Breast epithelium (tissue), 4 donors: Measurements from ENCODE around the gene AGAP3. TPM values are rescaled to one million over a fixed set of nuclear protein-coding genes. Genes with fewer than 3 reads are reported as not detected.

Experiments
- DNase-seq, 2 donors: peaks; one replicate each; pipeline ENCODE4 v3.0.0-alpha.2; 2019; ENCODE audit warnings: low spot score in 2 of 2
- H3K27ac ChIP-seq, 2 donors: fragments of 200-600 bp; sonication (generic) in 1 of 2; one replicate each; pipeline ENCODE4 v1.5.1; 2016 to 2019; ENCODE audit warnings: mild to moderate bottlenecking in 1 of 2
- H3K27me3 ChIP-seq, 2 donors: fragments of 200-600 bp; sonication (generic) in 1 of 2; one replicate each; pipeline versions ENCODE4 v1.5.1 to v1.6.0; 2017 to 2019; ENCODE audit warnings: control low read depth in 1 of 2, mild to moderate bottlenecking in 1 of 2
- H3K36me3 ChIP-seq: fragments of 200-600 bp; one replicate; pipeline ENCODE4 v1.5.1; 2019
- H3K4me1 ChIP-seq, 2 donors: fragments of 200-600 bp; sonication (generic); one replicate each; pipeline ENCODE4 v1.5.1; 2016 to 2019; ENCODE audit warnings: control low read depth in 1 of 2
- H3K4me3 ChIP-seq, 3 donors: fragments of 200-600 bp; sonication (generic); 1 replicate in 2 of 3; 2 replicates in 1 of 3; pipeline ENCODE4 v1.5.1; 2016 to 2019; ENCODE audit warnings: mild to moderate bottlenecking in 3 of 3, moderate library complexity in 2 of 3
- H3K9me3 ChIP-seq, 2 donors: fragments of 200-600 bp; sonication (generic) in 1 of 2; one replicate each; pipeline ENCODE4 v1.5.1; 2016 to 2019; ENCODE audit warnings: control low read depth in 1 of 2
- POLR2A ChIP-seq: fragments of 450-650 bp; IDR thresholded peaks from one replicate; pipeline ENCODE4 v1.6.1; 2016; ENCODE audit warnings: antibody characterized with exemption, mild to moderate bottlenecking, moderate library complexity
- POLR2AphosphoS5 ChIP-seq, 3 donors: sonication (generic); formaldehyde crosslinking; IDR thresholded peaks; one replicate each; pipeline ENCODE4 v1.6.1; 2017; ENCODE audit warnings: antibody characterized with exemption in 3 of 3
- intact Hi-C: fragments of 100-400 bp; cut with DNase I; formaldehyde crosslinking; loops from one replicate; pipeline ENCODE4 v1.15.1; 2023; ENCODE audit warnings: low total_unique reads
- total RNA-seq, 3 donors: library from RNA; depleted of rRNA; stranded (reverse); fragments of >200 nt; gene quantifications; one replicate each; pipeline ENCODE4 v1.1.0, GENCODE V29; 2016
- TF ChIP-seq, protein P1 (sequence below), 3 donors: fragments of 450-650 bp; IDR thresholded peaks; one replicate each; pipeline ENCODE4 v1.5.1; 2016 to 2017; ENCODE audit warnings: antibody characterized with exemption in 3 of 3, mild to moderate bottlenecking in 3 of 3, moderate library complexity in 3 of 3

The AGAP3 gene
- total RNA-seq, 3 donors from 2014 or later: 47.2 to 58.1 (median 55.1) TPM

DNA sequence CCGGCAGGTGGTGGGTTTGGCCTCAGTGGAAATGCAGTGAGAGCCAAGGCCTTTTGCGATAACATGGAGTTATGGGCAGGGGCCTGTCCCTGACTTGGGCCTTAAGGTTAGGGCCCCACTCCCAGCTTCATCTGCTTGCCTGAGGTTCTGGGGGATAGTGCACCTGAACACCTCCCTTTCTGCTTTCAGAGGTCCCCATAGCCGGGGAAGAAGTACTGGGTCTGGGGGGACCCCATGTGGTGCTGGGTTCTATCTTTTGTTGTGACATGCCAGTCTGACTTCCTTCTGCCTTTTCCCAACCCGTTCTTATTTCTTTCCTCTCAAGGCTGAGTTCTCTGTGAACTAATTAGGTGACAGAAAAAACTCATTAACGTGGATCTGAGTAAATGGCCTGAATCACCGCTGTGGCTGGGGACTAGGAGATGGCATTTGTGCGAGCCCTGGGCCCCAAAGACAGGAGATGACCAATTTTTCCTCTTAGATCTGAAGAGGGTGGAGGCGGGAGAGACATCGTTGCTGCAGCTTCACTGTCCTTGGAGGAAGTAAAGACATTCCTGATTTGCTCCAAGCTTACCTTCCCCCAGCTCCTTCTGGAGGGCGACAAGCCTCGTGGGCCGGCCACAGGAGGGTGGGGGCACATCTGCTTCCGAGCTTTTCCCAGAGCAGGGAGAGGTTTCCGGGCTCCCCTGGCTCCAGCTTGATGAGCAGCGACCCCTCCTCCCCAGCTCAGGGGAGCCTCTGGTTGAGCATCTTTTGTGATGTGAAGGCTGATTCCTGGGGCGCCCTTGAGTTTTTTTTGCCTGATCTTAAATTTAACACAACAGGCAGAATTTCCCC lies 2.0 kb downstream of the AGAP3 start:
- no peak for DNase-seq
- TF ChIP-seq POLR2AphosphoS5 (IDR thresholded peaks at IDR 0.05) (no peak), POLR2A (no peak)
- TF ChIP-seq, protein P1, sequence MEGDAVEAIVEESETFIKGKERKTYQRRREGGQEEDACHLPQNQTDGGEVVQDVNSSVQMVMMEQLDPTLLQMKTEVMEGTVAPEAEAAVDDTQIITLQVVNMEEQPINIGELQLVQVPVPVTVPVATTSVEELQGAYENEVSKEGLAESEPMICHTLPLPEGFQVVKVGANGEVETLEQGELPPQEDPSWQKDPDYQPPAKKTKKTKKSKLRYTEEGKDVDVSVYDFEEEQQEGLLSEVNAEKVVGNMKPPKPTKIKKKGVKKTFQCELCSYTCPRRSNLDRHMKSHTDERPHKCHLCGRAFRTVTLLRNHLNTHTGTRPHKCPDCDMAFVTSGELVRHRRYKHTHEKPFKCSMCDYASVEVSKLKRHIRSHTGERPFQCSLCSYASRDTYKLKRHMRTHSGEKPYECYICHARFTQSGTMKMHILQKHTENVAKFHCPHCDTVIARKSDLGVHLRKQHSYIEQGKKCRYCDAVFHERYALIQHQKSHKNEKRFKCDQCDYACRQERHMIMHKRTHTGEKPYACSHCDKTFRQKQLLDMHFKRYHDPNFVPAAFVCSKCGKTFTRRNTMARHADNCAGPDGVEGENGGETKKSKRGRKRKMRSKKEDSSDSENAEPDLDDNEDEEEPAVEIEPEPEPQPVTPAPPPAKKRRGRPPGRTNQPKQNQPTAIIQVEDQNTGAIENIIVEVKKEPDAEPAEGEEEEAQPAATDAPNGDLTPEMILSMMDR (IDR thresholded peaks at IDR 0.05): no peak
- Histone ChIP-seq H3K27me3 (no peaks in the 10 kb centered on the region), H3K9me3 (no peaks in the 10 kb centered on the region), H3K4me3 (peak overlapping the region; percentile 75 to 97 (median 76)), H3K4me1 (peaks cover 11 to 23% of the 10 kb centered on the region in 2 donors), H3K27ac (peak overlapping the region; percentile 93 to 96), H3K36me3 (no peaks in the 10 kb centered on the region)
- intact Hi-C loops: no loop called here

GRCh38 chr7:151088856-151089699 lies 2.8 kb downstream of the AGAP3 start:
- no peaks in the 10 kb centered on the region for H3K36me3 ChIP-seq
- TF ChIP-seq POLR2AphosphoS5 (IDR thresholded peaks at IDR 0.05) (peak in 2 of 3 donors; percentile 6 to 49), POLR2A (peak; percentile 13)
- TF ChIP-seq, protein P1 (IDR thresholded peaks at IDR 0.05): no peak
- no peaks in the 10 kb centered on the region for H3K27me3 ChIP-seq
- H3K27ac ChIP-seq: peak overlapping the region; percentile 93 to 96
- peaks cover 11 to 23% of the 10 kb centered on the region in 2 donors for H3K4me1 ChIP-seq
- H3K9me3 ChIP-seq: no peaks in the 10 kb centered on the region
- peak; percentile 74 to 82 for DNase-seq
- intact Hi-C loops: no loop called here
- peak overlapping the region; percentile 75 to 97 (median 76) for H3K4me3 ChIP-seq

DNA sequence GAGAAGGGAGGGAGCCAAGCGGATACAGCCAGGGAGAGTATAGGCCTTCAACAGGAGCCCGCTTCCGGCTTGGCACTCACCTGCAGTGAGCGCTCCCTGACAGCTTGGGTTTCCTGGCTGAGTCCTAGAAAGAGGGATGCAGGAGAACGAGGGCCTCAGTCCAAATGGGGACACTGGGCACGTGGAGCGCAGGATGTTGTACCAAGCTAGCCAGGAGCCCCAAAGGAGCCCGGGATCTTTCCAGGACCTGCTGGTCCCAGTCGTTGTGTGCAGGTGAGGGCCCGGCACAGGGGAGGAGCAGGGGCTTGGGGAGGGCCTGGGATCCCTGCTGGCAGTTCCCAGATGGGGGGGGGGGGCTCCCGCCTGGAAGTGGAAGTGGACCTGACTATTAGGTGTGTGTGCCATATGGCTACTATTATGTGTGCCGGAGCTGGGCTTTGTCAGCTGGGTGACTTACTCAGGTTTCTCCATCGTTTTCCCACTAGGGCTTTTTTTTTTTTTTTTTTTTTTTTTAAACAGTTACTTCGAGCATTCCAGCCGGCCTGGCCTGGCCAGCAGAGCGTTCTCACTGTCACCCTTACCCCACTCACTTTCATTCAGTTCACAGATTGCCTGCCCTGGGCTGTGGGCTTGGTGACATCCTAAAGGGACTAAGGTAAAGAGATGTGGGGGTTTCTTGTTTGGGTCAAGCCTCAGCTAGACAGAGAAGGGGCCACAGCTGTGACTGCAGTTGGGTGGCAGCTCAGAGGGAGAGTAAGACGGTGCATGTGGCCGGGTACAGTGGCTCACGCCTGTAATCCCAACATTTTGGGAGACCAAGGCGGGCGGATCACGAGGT lies 3.8 kb downstream of the AGAP3 start:
- Histone ChIP-seq H3K27me3 (no peaks in the 10 kb centered on the region), H3K27ac (peak overlapping the region; percentile 93 to 96), H3K9me3 (no peaks in the 10 kb centered on the region), H3K4me1 (peaks cover 11 to 23% of the 10 kb centered on the region in 2 donors), H3K36me3 (no peaks in the 10 kb centered on the region), H3K4me3 (peak overlapping the region; percentile 75 to 97 (median 76))
- TF ChIP-seq POLR2A: no peak
- TF ChIP-seq, protein P1 (IDR thresholded peaks at IDR 0.05): no peak
- no peak for TF ChIP-seq POLR2AphosphoS5 (IDR thresholded peaks at IDR 0.05)
- DNase-seq: no peak
- intact Hi-C loops: no loop called here

GRCh38 chr7:151091003-151091402 lies 4.7 kb downstream of the AGAP3 start:
- H3K36me3 ChIP-seq: no peaks in the 10 kb centered on the region
- H3K9me3 ChIP-seq: no peaks in the 10 kb centered on the region
- H3K27me3 ChIP-seq: no peaks in the 10 kb centered on the region
- no peak overlapping the region for H3K4me3 ChIP-seq
- TF ChIP-seq POLR2AphosphoS5 (IDR thresholded peaks at IDR 0.05): no peak
- no peak for TF ChIP-seq POLR2A
- TF ChIP-seq, protein P1 (IDR thresholded peaks at IDR 0.05): no peak
- no peak for DNase-seq
- intact Hi-C loops: no loop called here
- peak overlapping the region in 1 of 2 donors; percentile 57 for H3K27ac ChIP-seq
- H3K4me1 ChIP-seq: peaks cover 11 to 23% of the 10 kb centered on the region in 2 donors
